GM18508 (cell line): ENCODE results near the gene CSNK2A2.

Experiments used
- ATAC-seq: cut with Tn5 transposase; IDR thresholded peaks from one replicate; pipeline ENCODE4 v1.9.1; 2021; ENCODE audit warnings: moderate number of reproducible peaks; ENCODE audit not compliant: insufficient read depth, unreplicated experiment

The CSNK2A2 gene

DNA sequence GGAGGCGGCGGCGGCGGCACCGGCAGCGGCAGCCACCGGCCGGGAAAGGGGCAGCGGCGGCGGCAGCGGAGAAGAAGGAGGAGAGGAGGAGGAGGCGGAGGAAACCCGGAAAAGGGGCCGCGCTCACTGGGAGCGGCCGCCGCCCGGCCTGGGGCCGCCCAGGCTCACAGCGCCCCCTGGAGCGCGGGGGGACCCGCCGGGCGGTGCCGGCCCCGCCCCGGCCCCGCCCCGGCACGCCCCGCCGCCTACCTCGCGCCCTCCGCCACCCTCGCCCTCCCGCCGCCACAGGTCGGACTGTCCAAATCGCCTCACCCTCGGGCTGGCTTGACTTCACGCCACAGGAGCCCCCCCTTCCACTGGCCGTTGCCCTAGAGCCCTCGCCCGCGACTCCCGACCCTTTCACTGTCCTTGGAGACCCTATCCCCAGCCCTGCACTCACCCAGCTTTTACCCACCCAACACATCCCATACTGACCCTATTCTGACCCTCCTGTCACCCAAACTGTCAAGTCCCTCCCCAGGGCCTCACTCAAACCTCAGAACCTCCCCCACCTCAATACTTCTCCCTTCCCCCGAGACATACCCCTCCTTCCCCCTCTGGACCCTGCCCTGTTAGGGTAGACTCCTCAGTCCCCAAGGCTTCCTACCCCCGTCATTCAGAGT, at the start of gene CSNK2A2:
Gene CSNK2A2 (minus strand): TSS at position 85 of the 662 bp plus-strand sequence. CDS start 370 bp downstream, outside the sequence.
- ATAC-seq: no peak

DNA sequence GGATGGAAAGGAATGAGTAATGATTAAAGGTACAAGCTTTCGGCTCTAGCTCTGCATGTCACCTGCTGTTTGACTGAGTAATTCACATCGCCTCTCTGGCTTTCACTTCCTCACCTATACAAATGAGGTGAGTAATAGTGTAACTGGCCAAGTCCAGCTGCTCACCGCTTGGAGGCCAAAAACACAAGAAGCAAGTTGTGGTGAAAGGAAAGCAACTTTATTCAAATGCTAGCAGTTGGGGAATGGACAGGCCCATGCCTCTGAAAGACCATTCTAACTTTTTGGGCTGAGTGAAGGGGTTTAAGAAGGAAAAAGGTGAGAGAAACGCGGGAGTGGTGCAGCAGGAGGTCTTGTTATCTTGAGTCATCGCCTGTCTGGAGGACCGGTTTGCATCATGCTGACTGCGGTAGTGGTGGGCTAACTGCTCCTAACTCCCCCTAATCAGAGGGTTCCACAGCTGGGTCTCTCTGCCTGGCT, 45.7 kb upstream of the CSNK2A2 start:
- ATAC-seq: peak; percentile 91

DNA sequence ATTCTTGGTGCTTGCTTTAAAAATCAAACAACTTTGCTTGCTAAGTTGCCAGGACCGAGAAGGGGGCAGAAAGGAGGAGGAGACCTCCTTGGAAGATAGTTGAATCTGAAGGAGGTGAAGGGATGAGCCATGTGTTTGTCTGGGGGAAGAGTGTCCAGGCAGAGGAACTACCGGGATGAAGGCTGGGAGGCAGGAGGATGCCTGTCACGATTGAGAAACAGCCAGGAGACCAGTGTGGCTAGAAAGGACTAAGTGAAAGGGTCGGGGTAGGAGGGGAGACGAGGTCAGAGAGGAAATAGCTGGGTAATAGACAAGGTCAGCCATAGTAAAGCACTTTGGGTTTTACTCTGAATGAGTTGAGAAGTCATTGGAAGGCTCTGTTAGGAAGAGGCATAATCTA, 38.9 kb upstream of the CSNK2A2 start:
- no peak for ATAC-seq

DNA sequence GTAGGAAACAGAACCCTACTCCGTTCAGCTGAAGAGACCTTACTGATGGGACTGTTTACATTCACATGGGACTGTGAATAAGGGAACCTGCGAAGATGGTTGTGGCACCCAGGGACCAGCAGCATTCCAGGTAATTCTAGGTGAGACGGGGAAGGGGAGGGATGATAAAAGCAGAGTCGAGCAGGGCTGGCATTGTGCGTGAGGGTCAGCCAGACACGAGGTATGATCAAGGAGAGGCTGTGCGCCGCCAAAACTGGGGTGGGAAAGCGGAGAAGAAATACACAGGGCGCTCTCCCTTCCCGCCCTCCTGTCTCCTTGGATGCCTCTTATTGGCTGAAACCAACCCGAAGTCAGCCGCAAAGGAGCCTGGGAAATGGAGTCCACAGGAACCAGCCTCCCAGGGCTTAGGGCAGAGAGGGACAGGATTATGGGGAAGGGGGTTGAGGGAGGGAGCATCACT, 38.4 kb upstream of the CSNK2A2 start:
- peak; percentile 91 for ATAC-seq

DNA sequence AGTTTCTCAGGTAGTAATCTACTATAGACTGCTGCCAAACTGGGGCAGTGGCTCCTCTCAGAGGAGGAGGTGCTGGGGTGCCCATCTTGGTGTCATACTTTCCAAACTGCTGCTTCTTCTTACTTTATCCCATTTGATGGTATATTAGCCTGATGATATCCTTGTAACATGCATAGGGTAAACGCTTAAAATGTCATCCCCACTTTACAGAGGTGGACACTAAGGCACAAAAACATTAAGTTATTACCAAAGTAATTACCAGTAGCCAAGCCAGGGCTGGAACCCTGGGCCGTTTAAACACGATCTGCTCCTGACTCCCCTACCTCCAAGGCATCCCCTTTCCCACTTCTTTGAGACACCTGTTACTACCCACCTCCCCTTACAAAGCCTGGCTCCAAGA, 37.8 kb upstream of the CSNK2A2 start:
- ATAC-seq: no peak

DNA sequence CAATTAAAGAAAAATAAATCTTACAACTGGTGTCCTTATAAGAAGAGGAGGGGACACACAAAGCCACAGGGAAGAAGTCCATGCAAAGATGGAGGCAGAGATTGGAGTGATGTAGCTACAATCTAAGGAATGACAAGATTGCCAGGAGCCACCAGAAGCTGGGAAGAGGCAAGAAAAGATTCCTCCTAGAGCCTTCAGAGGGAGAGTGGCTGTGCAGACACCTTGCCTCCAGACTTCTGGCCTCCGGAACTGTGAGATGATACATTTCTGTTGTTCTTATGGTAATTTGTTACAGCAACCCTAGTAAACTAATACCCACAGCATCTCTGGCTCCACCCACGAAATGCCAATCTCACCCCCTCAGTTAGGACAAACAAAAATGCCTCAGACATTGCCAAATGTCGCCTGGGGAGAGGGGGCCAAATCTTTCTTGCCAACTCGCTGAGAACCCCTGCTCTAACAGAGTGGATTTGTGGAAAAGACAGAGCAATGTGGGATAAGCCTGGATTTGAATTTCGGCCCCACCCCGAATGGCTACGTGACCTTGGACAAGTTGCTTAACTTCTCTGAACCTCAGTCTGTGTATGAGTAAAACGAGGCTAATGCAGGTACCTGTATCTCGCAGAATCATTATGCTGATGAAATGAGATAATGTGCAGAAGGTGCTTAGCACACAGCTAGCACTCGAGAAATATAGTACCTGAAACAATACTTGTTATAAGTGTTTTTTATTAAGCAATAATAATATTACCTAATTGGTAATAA, 37.1 kb upstream of the CSNK2A2 start:
- no peak for ATAC-seq

DNA sequence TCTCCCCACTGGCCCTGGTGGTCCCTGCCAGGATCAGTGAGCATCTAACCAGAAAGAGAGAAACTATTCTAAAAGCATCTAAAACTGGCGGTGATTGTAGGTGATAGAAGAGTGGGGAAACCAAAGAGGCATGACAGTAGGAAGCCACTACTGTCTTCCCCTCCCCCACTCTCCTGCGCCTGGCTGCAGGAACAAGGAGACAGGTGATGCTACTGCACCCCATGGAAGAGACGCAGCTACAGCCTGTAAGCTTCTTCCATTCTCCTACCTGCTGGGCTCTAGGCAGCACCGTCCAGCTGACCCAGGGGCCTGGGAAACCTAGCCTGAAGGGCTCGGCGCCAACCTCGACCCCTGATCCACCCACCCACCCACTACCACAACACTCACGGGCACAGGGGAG, 32.4 kb upstream of the CSNK2A2 start:
- ATAC-seq: no peak

DNA sequence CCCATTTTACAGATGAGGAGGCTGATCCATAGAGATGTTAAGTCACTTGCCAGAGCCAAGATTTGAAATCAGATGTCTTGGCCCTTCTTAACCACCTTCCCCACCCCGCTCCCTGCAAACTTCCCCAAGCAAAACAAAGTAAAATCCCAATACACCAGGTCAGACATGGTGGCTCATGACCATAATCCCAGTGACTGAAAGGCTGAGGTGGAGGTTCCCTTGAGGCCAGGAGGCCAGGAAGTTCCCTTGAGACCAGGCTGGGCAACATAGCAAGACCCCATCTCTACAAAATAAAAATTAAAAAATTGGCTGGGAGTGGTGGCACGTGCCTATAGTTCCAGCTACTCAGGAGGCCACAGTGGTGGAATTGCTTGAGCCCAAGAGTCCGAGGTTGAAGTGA, 28.9 kb upstream of the CSNK2A2 start:
- ATAC-seq: no peak

DNA sequence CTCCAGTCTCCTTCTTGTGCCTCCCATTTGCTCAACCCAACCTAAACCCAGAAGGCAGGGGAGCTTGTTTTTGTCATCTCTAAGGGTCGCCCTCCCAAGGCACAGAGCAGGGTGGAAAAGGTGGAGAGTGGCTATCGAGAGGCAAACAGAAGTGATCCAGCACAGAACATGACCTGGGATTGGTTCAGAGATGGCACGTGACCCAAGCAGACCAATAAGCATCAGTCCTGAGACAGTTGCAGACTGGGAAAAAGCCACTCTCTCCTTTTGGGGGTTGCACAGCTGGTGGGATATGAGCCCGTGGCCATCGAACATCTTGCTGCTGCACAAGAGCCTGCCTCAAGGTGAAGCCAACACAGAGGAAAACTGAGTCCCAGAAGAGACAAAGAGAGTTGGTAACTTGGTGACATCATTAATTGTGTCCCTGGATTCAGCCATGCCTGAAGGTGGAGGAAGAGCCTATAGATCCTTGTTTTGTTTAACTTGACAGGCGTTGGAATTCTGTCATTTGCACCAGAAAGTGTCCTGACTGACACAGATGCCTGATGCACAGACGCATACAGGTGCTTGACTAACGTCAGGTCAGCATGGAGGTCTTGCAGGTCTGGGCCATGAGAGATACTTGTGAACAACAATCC, 28.2 kb upstream of the CSNK2A2 start:
- no peak for ATAC-seq

DNA sequence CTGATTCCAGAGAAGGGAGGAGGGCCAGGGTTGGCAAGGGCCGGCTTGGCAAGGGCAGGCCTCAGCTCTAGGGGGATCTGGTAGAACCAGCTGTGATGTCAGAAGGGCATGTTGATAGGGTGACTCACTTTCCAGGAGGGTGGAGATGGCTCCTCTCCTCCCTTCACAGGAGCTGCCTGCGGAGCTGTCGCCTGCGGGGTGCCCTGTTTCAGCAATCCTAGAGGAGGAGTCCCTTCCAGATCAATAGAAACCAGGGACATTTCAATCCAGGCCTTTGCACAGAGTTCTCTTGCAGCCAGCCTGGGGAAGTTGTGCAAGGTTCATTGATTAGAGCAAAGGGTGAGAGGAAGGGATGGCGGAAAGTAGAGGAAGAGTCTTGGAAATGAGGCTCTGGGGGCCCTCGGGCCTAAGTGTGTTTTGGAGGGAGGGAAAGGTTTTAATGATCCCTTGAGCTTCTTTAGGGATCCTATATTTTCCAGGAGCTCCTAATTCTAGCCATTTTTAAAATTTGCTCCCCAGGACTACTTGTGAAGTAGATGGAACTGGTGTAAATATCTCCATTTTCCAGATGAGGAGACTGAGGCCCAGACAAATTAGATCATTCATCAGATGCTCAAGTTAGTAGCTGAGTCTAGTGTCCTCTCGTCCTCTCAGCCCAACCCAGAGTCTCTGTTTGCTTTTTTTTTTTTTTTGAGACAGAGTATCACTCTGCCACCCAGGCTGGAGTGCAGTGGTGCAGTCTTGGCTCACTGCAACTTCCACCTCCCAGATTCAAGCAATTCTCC, 24.8 kb upstream of the CSNK2A2 start:
- no peak for ATAC-seq

DNA sequence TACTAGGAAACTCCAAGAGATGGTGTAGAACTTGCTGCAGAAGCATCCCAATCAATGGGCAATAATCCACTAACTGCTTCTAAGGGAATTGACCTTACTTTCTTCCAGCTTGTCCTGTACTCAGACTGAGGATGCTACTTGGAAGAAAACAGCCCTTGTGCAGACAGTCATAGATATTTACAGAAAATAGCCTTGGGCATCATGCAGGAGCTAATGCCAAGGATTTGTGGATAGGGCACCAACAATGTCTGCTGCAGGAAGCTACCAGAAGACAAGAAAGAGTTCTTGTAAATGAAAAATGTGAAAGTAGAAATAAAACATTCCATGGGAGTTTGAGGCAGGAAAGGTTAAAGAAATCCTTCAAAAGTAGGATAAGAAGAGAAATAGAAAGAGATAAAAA, 21.5 kb upstream of the CSNK2A2 start:
- no peak for ATAC-seq

DNA sequence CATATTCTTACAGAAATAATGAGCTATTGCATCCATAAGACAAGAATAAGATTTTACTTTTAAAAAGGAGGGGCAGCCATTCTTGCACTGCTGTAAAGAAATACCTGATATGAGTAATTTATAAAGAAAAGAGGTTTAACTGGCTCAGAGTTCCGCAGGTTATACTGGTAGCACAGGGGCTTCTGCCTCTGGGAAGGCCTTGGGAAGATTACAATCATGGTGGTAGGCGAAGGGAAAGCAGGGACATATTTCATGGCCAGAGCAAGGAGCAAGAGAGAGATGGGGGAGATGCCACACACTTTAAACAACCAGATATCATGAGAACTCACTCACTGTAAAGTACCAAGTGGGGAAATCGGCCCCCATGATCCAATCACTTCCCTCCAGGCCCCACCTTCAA, 20.9 kb upstream of the CSNK2A2 start:
- no peak for ATAC-seq

DNA sequence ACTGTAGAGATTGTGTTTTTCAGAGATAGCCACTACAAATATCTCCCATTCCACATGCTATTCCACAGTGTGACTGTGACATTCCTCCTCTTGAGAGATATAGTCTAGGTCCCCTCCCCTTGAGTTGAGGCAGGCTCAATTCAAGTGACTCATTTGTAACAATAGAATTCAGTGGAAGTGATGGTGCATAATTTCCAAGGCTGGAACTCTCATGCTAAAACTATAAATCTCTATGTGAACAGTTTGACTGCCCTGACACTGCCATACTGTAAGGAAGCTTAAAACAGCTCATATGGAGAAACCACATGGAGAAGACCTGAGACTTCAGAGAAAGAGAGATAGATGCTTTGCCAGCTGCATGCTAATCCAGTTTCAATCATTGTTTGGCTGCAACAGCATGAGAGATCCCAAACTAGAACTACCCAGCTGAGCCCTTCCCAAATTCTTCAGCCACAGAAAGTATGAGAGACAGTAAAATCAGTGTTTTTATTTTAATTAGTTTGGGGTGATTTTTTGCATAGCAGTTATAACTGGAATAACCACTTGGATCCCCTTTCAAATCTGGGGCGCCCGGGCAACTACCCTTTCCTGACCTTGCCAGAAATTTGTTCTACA, 19.5 kb upstream of the CSNK2A2 start:
- no peak for ATAC-seq

DNA sequence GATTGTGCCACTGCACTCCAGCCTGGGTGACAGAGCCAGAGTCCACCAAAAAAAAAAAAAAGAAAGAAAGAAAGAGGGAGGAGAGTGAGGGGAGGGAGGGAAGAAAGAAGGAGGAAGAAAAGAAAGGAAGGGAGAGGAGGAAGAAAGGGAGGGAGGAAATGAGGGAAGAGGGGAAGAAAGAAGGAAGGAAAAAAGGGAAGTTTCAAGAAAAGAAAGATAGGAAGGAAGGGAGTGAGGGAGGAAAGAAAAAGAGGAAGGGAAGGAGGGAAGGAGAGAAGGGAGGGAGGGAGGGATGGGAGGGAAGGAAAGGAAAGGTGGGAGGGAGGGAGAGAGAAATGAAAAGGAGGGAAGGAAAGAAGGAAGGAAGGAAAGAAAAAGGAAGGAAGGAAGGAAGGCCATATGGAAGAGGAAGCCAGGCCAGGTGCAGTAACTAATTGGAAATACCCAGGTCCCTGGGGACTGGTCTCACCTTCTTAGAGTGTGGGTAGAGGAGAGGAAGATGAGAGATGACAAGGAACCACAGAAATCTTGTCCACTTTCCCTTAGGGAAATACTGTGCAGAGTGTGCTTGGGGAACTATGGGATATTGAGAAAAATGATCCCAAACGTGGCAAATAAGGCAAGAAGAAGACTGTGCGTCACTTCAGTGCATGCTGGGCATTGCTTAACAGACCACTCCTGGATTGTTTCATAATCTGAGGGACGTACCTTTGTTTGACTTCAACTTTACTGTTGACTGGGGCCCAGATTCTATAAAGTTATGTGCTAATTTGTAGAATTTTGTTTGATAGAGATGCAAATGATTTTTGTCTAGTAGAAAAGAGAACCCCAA, 15.1 kb upstream of the CSNK2A2 start:
- ATAC-seq: no peak

DNA sequence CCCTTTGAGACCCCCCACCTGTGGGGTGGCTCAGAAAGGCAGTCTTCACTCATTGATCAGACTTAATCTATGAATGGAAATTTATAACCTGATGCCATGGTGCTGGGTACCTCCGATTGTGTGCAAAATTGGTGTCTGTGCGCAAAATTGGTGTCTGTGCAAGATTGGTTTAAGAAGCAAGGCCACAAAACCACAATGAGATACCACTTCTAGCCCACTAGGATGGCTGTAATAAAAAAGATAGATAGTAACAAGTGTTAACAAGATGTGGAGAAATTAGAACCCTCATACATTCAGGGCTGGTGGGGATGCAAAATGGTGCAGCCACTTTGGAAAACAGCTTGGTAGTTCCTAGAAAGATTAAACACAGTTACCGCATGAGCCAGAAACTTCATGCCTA, 13.9 kb upstream of the CSNK2A2 start:
- no peak for ATAC-seq

DNA sequence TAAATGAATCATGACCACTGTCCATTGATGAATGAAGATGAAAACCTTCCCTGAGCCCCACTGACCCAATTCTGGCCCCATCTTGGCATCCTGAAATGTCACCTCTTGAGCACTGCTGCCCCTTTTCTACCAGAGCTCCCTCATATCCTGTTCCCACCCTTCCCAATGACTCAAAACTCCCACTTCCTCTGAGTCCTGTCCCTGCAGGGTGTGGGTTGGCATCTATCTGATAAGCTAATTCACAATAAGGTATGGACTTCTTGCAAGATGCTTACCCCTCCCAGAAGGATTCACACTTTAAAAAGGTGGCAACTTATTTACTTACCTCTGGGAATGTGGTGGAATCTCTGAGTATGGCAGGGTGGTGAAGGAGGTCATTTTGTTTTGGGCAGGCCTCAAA, 13.3 kb upstream of the CSNK2A2 start:
- ATAC-seq: no peak

DNA sequence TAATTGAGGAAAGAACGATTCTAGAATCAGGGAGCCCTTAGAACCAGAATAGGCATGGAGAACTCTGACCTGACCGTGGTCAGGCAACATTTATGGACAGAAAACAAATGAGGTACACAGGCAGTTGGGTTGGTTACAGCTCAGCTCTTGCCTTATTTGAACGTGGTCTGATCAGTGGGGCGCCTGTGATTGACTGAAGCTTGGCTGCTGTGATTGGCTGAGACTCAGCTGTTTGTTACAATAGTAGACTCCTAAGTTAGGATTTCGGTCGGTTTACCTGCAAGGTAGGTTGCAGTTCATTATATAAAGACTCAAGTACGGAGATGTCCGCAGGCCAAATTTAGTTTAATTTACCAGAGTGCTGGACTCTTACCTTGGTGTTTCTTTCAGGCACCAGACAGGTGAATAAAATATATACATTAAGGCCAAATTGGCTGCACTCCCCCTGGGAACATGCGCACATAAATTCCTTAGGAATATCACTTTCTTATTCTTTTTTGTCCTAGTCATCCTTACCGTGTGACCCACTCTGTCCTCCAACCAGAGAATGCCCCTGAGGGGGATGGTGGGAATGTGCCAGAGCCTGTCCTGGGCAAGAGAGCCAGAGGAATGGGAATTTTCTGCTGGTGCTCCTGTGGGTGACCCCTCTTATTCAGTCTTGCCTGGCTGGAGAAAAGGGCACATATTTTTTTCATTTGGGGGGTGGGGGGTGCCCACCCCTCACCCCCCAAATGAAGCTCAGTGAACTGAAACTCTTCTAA, 7.5 kb upstream of the CSNK2A2 start:
- ATAC-seq: no peak

DNA sequence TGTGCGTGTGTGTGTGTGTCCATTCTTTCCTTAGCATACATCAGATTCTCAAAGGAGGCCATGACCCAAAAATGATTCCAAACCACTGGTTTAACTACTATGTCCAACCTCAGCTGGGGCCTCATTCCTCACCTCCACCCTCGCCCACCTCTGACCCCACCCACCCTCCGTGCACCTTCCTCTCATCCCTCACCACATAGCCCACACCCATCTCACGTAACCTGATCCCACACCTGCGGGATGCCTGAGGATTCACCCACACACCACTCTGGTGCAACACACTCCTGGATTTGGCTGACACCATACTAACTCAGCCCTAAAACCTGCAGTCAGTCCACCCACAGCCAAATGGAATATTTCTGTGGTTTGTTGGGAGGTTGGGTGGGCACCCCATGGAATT, 3.3 kb upstream of the CSNK2A2 start:
- ATAC-seq: no peak
